22Rv1 (cell line): ENCODE data around the gene CALHM2.

ENCODE experiments used
- H3K27ac ChIP-seq: fragments of 450-650 bp; 2 replicates; pipeline ENCODE4 v1.5.1; 2017
- CTCF ChIP-seq: fragments of 450-650 bp; IDR thresholded peaks from 2 replicates; pipeline ENCODE4 v1.5.1; 2017; ENCODE audit warnings: mild to moderate bottlenecking
- ZFX ChIP-seq: fragments of 450-650 bp; IDR thresholded peaks from 2 replicates; pipeline ENCODE4 v1.6.1; 2017; ENCODE audit warnings: antibody characterized with exemption, borderline replicate concordance

CALHM2 gene

GRCh38 chr10:103493916-103494877 lies 42.0 kb upstream of the CALHM2 start:
- no peak overlapping the region for H3K27ac ChIP-seq
- TF ChIP-seq ZFX (no peak), CTCF (no peak)

GRCh38 chr10:103493362-103493915 lies 41.3 kb upstream of the CALHM2 start, which contains the start of gene NEURL1:
Gene NEURL1 (plus strand): TSS chr10:103493705. CDS start chr10:103494388, 683 bp downstream.
- TF ChIP-seq ZFX: no peak
- no peak for TF ChIP-seq CTCF
- no peak within 1 kb of the TSS for H3K27ac ChIP-seq

GRCh38 chr10:103492655-103493261 lies 40.6 kb upstream of the CALHM2 start:
- H3K27ac ChIP-seq: no peak overlapping the region
- no peak for TF ChIP-seq ZFX
- TF ChIP-seq CTCF: no peak

- no peak overlapping the region for H3K27ac ChIP-seq
- TF ChIP-seq ZFX (no peak), CTCF (no peak)
These were observed 39.7 kb upstream of the CALHM2 start for GRCh38 chr10:103491729-103492364.

- TF ChIP-seq CTCF (no peak), ZFX (no peak)
- peak overlapping the region; percentile 40; the same call in 1 of the 2 replicates for H3K27ac ChIP-seq
These were observed 38.8 kb upstream of the CALHM2 start for GRCh38 chr10:103490986-103491314.

- peak overlapping the region; percentile 60 for H3K27ac ChIP-seq
- TF ChIP-seq ZFX (no peak), CTCF (no peak)
These were observed 35.2 kb upstream of the CALHM2 start for GRCh38 chr10:103487410-103487708.

- H3K27ac ChIP-seq: peak overlapping the region; percentile 60
These were observed 34.7 kb upstream of the CALHM2 start for GRCh38 chr10:103486635-103487409.
